ENCODE results near the gene SHC4. TPM values are rescaled to one million over a fixed set of nuclear protein-coding genes. Genes with fewer than 3 reads are reported as not detected.

The SHC4 gene
- polyA plus RNA-seq, 1 of the 3 experiments (the other 2 are of a cell fraction): 1.6 TPM

GRCh38 chr15:48859426-48859825, 104.3 kb downstream of the SHC4 start:
- H3K9ac ChIP-seq: no peak overlapping the region
- H3K79me2 ChIP-seq (ENCODE audit: insufficient read depth): no peaks in the 10 kb centered on the region
- H2AFZ ChIP-seq (ENCODE audit: low read depth): no peak overlapping the region
- H3F3A ChIP-seq (replicated peaks; ENCODE audit: insufficient read depth): no peaks in the 10 kb centered on the region
- H3K36me3 ChIP-seq (replicated peaks in 1 of 2; ENCODE audit: control insufficient read depth in 1 of 2, insufficient read depth in 2 of 2, low read length in 1 of 2): no peaks in the 10 kb centered on the region
- CTCF ChIA-PET: interaction anchor here (0.8 to 4.1 kb wide), 7 partner anchors 16 to 1286 kb away, joined by 3 to 68 read pairs (median 10); partner anchors contain the start of gene SECISBP2L
- H3K4me3 ChIP-seq (ENCODE audit: low read depth in 2 of 2, low read length in 1 of 2): no peak overlapping the region
- POLR2A ChIA-PET: no interaction called here
- no peaks in the 10 kb centered on the region for H3K9me3 ChIP-seq
- H3K9me2 ChIP-seq: no peaks in the 10 kb centered on the region
- H4K20me1 ChIP-seq (ENCODE audit: insufficient read depth): no peaks in the 10 kb centered on the region
- WGBS (ENCODE audit: low lambda C conversion rate): 93% methylated on average over 2 of the region's 2 CpGs
- no peaks in the 10 kb centered on the region for H3K27me3 ChIP-seq (ENCODE audit: insufficient read depth)
- DNase-seq: no peak
- TF ChIP-seq FOXJ3 (CRISPR knock-in tag; IDR thresholded peaks at IDR 0.05) (no peak), NRF1 (IDR thresholded peaks at IDR 0.05; ENCODE audit: low read depth, low read length) (no peak), USF2 (IDR thresholded peaks at IDR 0.05; ENCODE audit: borderline replicate concordance, low read depth, low read length) (no peak)
- no peak overlapping the region for H3K4me2 ChIP-seq
- H3K4me1 ChIP-seq (ENCODE audit: control insufficient read depth in 1 of 2, insufficient read depth in 2 of 2, low read depth in 1 of 2, low read length in 1 of 2): peaks cover 16 to 24% of the 10 kb centered on the region in 2 experiments; a peak in 3 of 4 replicates
- no peak overlapping the region for H3K27ac ChIP-seq (ENCODE audit: low read depth in 2 of 2, low read length in 1 of 2)

GRCh38 chr15:48858401-48858800, 105.3 kb downstream of the SHC4 start:
- ChIA-PET CTCF (interaction anchor here (1.1 to 4.1 kb wide), 4 partner anchors 214 to 1287 kb away, joined by 3 to 29 read pairs (median 8); no protein-coding TSS in a partner anchor), POLR2A (no interaction called here)
- Histone ChIP-seq H3K9ac (no peak overlapping the region), H3F3A (replicated peaks; ENCODE audit: insufficient read depth) (no peaks in the 10 kb centered on the region), H3K27me3 (ENCODE audit: insufficient read depth) (no peaks in the 10 kb centered on the region), H3K9me2 (no peaks in the 10 kb centered on the region), H3K4me1 (ENCODE audit: control insufficient read depth in 1 of 2, insufficient read depth in 2 of 2, low read depth in 1 of 2, low read length in 1 of 2) (peaks cover 16 to 24% of the 10 kb centered on the region in 2 experiments; a peak in 3 of 4 replicates), H3K4me2 (no peak overlapping the region), H3K27ac (ENCODE audit: low read depth in 2 of 2, low read length in 1 of 2) (no peak overlapping the region), H3K4me3 (ENCODE audit: low read depth in 2 of 2, low read length in 1 of 2) (no peak overlapping the region), H3K79me2 (ENCODE audit: insufficient read depth) (no peaks in the 10 kb centered on the region), H2AFZ (ENCODE audit: low read depth) (no peak overlapping the region), H3K9me3 (no peaks in the 10 kb centered on the region), H4K20me1 (ENCODE audit: insufficient read depth) (no peaks in the 10 kb centered on the region), H3K36me3 (replicated peaks in 1 of 2; ENCODE audit: control insufficient read depth in 1 of 2, insufficient read depth in 2 of 2, low read length in 1 of 2) (no peaks in the 10 kb centered on the region)
- 81% methylated on average over 2 of the region's 2 CpGs for WGBS (ENCODE audit: low lambda C conversion rate)
- TF ChIP-seq RAD21 (IDR thresholded peaks at IDR 0.05; ENCODE audit: low read length): no peak
- no peak for TF ChIP-seq REST (IDR thresholded peaks at IDR 0.05; ENCODE audit: low read depth, low read length)
- TF ChIP-seq FOSL2 (IDR thresholded peaks at IDR 0.05; ENCODE audit: borderline replicate concordance, low read depth): no peak
- no peak for TF ChIP-seq SIN3A (IDR thresholded peaks at IDR 0.05; ENCODE audit: borderline replicate concordance, low read depth, low read length)
- no peak for TF ChIP-seq EZH2phosphoT487 (IDR thresholded peaks at IDR 0.05; ENCODE audit: borderline replicate concordance, low read depth)
- TF ChIP-seq ELF1 (IDR thresholded peaks at IDR 0.05): no peak
- TF ChIP-seq NFIC (IDR thresholded peaks at IDR 0.05; ENCODE audit: borderline replicate concordance): no peak
- TF ChIP-seq RCOR1 (IDR thresholded peaks at IDR 0.05; ENCODE audit: low read length): no peak
- TF ChIP-seq POLR2AphosphoS5 (IDR thresholded peaks at IDR 0.05; ENCODE audit: low read depth, low read length): no peak
- no peak for TF ChIP-seq GABPA (IDR thresholded peaks at IDR 0.05; ENCODE audit: low read depth)
- no peak for TF ChIP-seq SMC3 (IDR thresholded peaks at IDR 0.05; ENCODE audit: low read depth, low read length)
- TF ChIP-seq YY1 (IDR thresholded peaks at IDR 0.05; ENCODE audit: low read depth): no peak
- TF ChIP-seq TCF12 (IDR thresholded peaks at IDR 0.05): no peak
- no peak for TF ChIP-seq FOXM1 (IDR thresholded peaks at IDR 0.05; ENCODE audit: low read depth)
- no peak for TF ChIP-seq MEF2A (IDR thresholded peaks at IDR 0.05; ENCODE audit: borderline replicate concordance, low read depth)
- TF ChIP-seq FOXJ3 (CRISPR knock-in tag; IDR thresholded peaks at IDR 0.05): no peak
- TF ChIP-seq MXI1 (IDR thresholded peaks at IDR 0.05; ENCODE audit: low read depth, low read length): no peak
- TF ChIP-seq ZBTB33 (IDR thresholded peaks at IDR 0.05; ENCODE audit: borderline replicate concordance, low read depth): no peak
- TF ChIP-seq CHD2 (IDR thresholded peaks at IDR 0.05; ENCODE audit: low read length, partially characterized antibody): no peak
- no peak for TF ChIP-seq PBX3 (IDR thresholded peaks at IDR 0.05)
- no peak for DNase-seq
